GM12878 (cell line): ENCODE results near the gene PREX1. TPM values are rescaled to one million over a fixed set of nuclear protein-coding genes. Genes with fewer than 3 reads are reported as not detected.

ENCODE experiments used
- ATAC-seq: fragments of 200-7000 bp; cut with Tn5 transposase; 3 replicates; pipeline ENCODE4 v1.9.1; 2020; ENCODE audit warnings: mild to moderate bottlenecking, moderate library complexity
- BruUV-seq: library from RNA; stranded (reverse); fragments of 400-500 nt; replicated peaks from 2 replicates; lab custom pipeline; 2021; lab: Mats Ljungman, UMichigan
- CTCF ChIA-PET: fragments of 300-600 bp; sonication (Branson Sonifier 250); formaldehyde crosslinking; extraction: SDS; loops from one replicate; lab custom pipeline; 2021; ENCODE audit warnings: inconsistent platforms; lab: Yijun Ruan, JAX
- POLR2A ChIA-PET: fragments of 350-600 bp; formaldehyde crosslinking; extraction: SDS; loops from one replicate; lab custom pipeline; 2021; ENCODE audit warnings: inconsistent platforms; lab: Charles Lee
- RAD21 ChIA-PET: fragments of 300-600 bp; sonication (Branson Sonifier 250); formaldehyde crosslinking; loops from one replicate; lab custom pipeline; 2023; ENCODE audit warnings: antibody characterized with exemption; ENCODE audit not compliant: unreplicated experiment; lab: Charles Lee
- SMC1A ChIA-PET: fragments of 300-600 bp; sonication (Branson Sonifier 250); formaldehyde crosslinking; loops from one replicate; lab custom pipeline; 2023; ENCODE audit not compliant: unreplicated experiment, uncharacterized antibody; lab: Charles Lee
- DNase-seq: peaks from one replicate; pipeline ENCODE4 v3.0.0-alpha.2; 2011; ENCODE audit warnings: low read depth, low spot score
- FAIRE-seq: peaks from 3 replicates; lab custom pipeline; 2011; peaks lifted over from hg19 to GRCh38; lab: Jason Lieb, UNC
- H2AFZ ChIP-seq: 2 replicates; pipeline ENCODE4 v1.6.0; 2011; ENCODE audit warnings: low read depth, low read length, control low read depth; ENCODE audit not compliant: control insufficient read depth
- H3K27ac ChIP-seq: 2 replicates; pipeline ENCODE4 v1.5.1; 2011; ENCODE audit warnings: control low read depth; ENCODE audit not compliant: control insufficient read depth, insufficient read depth
- H3K27me3 ChIP-seq, 2 experiments: replicated peaks in 1 of 2; 2 replicates each; pipeline versions ENCODE4 v1.6.0 to v1.6.1; 2011; ENCODE audit warnings: low read length in 1 of 2; ENCODE audit not compliant: control insufficient read depth in 2 of 2, insufficient read depth in 2 of 2
- H3K36me3 ChIP-seq, 2 experiments: 2 replicates each; pipeline ENCODE4 v1.5.1; 2011; ENCODE audit warnings: low read length in 1 of 2; ENCODE audit not compliant: control insufficient read depth in 2 of 2, insufficient read depth in 2 of 2
- H3K4me1 ChIP-seq: 2 replicates; pipeline ENCODE4 v1.6.1; 2011; ENCODE audit warnings: mild to moderate bottlenecking, low read length, moderate library complexity, mixed read lengths; ENCODE audit not compliant: control insufficient read depth, insufficient read depth
- H3K4me2 ChIP-seq: 2 replicates; pipeline ENCODE4 v1.6.0; 2011; ENCODE audit warnings: control low read depth; ENCODE audit not compliant: control insufficient read depth, insufficient read depth
- H3K4me3 ChIP-seq: fragments of 200-600 bp; sonication (generic); 2 replicates; pipeline ENCODE4 v1.5.1; 2016
- H3K79me2 ChIP-seq: 2 replicates; pipeline ENCODE4 v1.6.0; 2011; ENCODE audit warnings: low read length; ENCODE audit not compliant: control insufficient read depth, insufficient read depth
- H3K9ac ChIP-seq: 2 replicates; pipeline ENCODE4 v1.8.0; 2011; ENCODE audit warnings: low read length, control low read depth, mixed read lengths; ENCODE audit not compliant: control insufficient read depth, insufficient read depth
- H3K9me3 ChIP-seq: replicated peaks from 3 replicates; pipeline ENCODE4 v1.5.1; 2011; ENCODE audit warnings: mild to moderate bottlenecking, low read length; ENCODE audit not compliant: control insufficient read depth, insufficient read depth
- H4K20me1 ChIP-seq: 2 replicates; pipeline ENCODE4 v1.6.0; 2011; ENCODE audit not compliant: control insufficient read depth, insufficient read depth
- ATF2 ChIP-seq: IDR thresholded peaks from 2 replicates; pipeline ENCODE4 v1.6.1; 2012; ENCODE audit warnings: low read length, inconsistent platforms
- BRCA1 ChIP-seq: IDR thresholded peaks from 2 replicates; pipeline ENCODE4 v1.6.1; 2011; ENCODE audit warnings: low read depth, low read length, improper control_type of control experiment
- FOXM1 ChIP-seq: IDR thresholded peaks from 2 replicates; pipeline ENCODE4 v1.6.1; 2012; ENCODE audit warnings: low read depth, mild to moderate bottlenecking, inconsistent platforms, low read length, moderate library complexity
- KLF5 ChIP-seq: fragments of 450-650 bp; IDR thresholded peaks from 2 replicates; pipeline ENCODE4 v1.6.1; 2014; ENCODE audit warnings: mild to moderate bottlenecking; ENCODE audit not compliant: partially characterized antibody
- POLR2AphosphoS5 ChIP-seq: IDR thresholded peaks from 2 replicates; pipeline ENCODE4 v1.6.1; 2011; ENCODE audit warnings: mild to moderate bottlenecking, low read length, inconsistent platforms
- TCF12 ChIP-seq: IDR thresholded peaks from 2 replicates; pipeline ENCODE4 v1.6.1; 2011; ENCODE audit warnings: low read depth, mild to moderate bottlenecking, low read length
- ZBTB11 ChIP-seq: fragments of 450-650 bp; formaldehyde crosslinking; IDR thresholded peaks from 2 replicates; pipeline ENCODE4 v1.5.0; 2022; ENCODE audit warnings: mild to moderate bottlenecking, missing genetic modification characterization
- WGBS: methylation state at CpG from one replicate; pipeline ENCODE4 v1.1.6; 2016; ENCODE audit warnings: low lambda C conversion rate; ENCODE audit not compliant: insufficient replicate concordance, insufficient coverage; ENCODE audit errors: missing lambda C conversion rate; 5-methylcytosine and 5-hydroxymethylcytosine counted together
- in situ Hi-C: fragments of 300-500 bp; cut with MboI; formaldehyde crosslinking; loops from 9 replicates; pipeline ENCODE4 v1.14.3; 2018; ENCODE audit warnings: mixed read lengths
- intact Hi-C: fragments of 100-400 bp; cut with micrococcal nuclease; formaldehyde crosslinking; loops from one replicate; pipeline ENCODE4 v1.14.2; 2022; ENCODE audit not compliant: unreplicated experiment
- polyA plus RNA-seq, 11 experiments: library from polyadenylated mRNA; depleted of rRNA in 4 of 11; unstranded in 6 of 11; stranded (reverse) in 5 of 11; fragments of >200 nt; fragmentation: Nextera tagmentation in 4 of 11; fragmentation: Illumina TruSeq in 1 of 11; extraction: Ambion mirVana in 4 of 11; extraction: Trizol in 1 of 11; gene quantifications; 1 replicate in 1 of 11; 2 replicates in 10 of 11; pipeline versions ENCODE4 v1.2.1 to v1.2.3, GENCODE V29; 2011 to 2016; ENCODE audit warnings: inconsistent platforms in 2 of 11, missing spikeins in 2 of 11, low read depth in 1 of 11
- total RNA-seq, 4 experiments: library from RNA; depleted of rRNA in 3 of 4; stranded (reverse); fragments of >200 nt in 3 of 4; fragmentation: Illumina TruSeq in 1 of 4; extraction: Trizol in 1 of 4; gene quantifications; 2 replicates each; pipeline versions ENCODE4 v1.2.1 to v1.2.3, GENCODE V29; 2013 to 2021

The PREX1 gene
- total and polyA plus RNA-seq, 10 of the 15 experiments (the other 5 are each of a cell fraction or from before 2014, with no cell fraction given), result 2.6 to 114 (median 38.9) TPM

- H3K4me3 ChIP-seq, result no peak overlapping the region
- H3K79me2 ChIP-seq, result peaks cover 96% of the 10 kb centered on the region
- in situ Hi-C loops (no loop called here), intact Hi-C loops (no loop called here)
- no peak for ATAC-seq
- SMC1A ChIA-PET, result interaction anchor here (1.1 kb wide), 1 partner anchor 95 kb away, joined by 3 read pairs; no protein-coding TSS in a partner anchor
- no peaks in the 10 kb centered on the region; the same call in 1 of the 2 replicates for H4K20me1 ChIP-seq
- no peak for DNase-seq
- no peak overlapping the region; the same call in 1 of the 2 replicates for H3K27ac ChIP-seq
- H3K9me3 ChIP-seq, result peaks cover 20% of the 10 kb centered on the region; the same call in 2 of the 3 replicates
- 41% methylated on average over 5 of the region's 5 CpGs for WGBS
- H3K36me3 ChIP-seq, result peaks cover 11 to 34% of the 10 kb centered on the region in 2 experiments
- H3K4me2 ChIP-seq, result no peak overlapping the region
- no peak for FAIRE-seq
- no peak overlapping the region for H3K9ac ChIP-seq
- CTCF ChIA-PET, result no interaction called here
- no peak overlapping the region for H2AFZ ChIP-seq
- H3K4me1 ChIP-seq, result no peaks in the 10 kb centered on the region
- no peaks in the 10 kb centered on the region for H3K27me3 ChIP-seq
- RAD21 ChIA-PET, result no interaction called here
- BruUV-seq, result no TSS peak
- POLR2A ChIA-PET, result no interaction called here
- TF ChIP-seq POLR2AphosphoS5 (no peak), KLF5 (no peak), BRCA1 (no peak), FOXM1 (no peak), TCF12 (no peak), ZBTB11 (CRISPR knock-in tag) (no peak), ATF2 (no peak)
These were observed 18.1 kb downstream of the PREX1 start for GRCh38 chr20:48809673-48810072.
